SK-N-SH (cell line): ENCODE measurements around the gene WDR48.

ENCODE experiments used
- CHD2 ChIP-seq: fragments of 150-350 bp; IDR thresholded peaks from 2 replicates; pipeline ENCODE4 v1.6.1; 2018; ENCODE audit warnings: low read length; ENCODE audit not compliant: partially characterized antibody
- EP300 ChIP-seq, 2 experiments: IDR thresholded peaks; 2 replicates each; pipeline versions ENCODE4 v1.4.0 to v1.6.1; 2012; ENCODE audit warnings: borderline replicate concordance in 1 of 2, low read depth in 1 of 2, low read length in 1 of 2
- EZH2phosphoT487 ChIP-seq: fragments of 200-600 bp; sonication (generic); IDR thresholded peaks from 2 replicates; pipeline ENCODE4 v1.6.1; 2017; ENCODE audit warnings: low read depth, mixed run types, mild to moderate bottlenecking, antibody characterized with exemption, moderate library complexity, borderline replicate concordance
- MAX ChIP-seq: IDR thresholded peaks from 2 replicates; pipeline ENCODE4 v1.4.0; 2012; ENCODE audit warnings: low read depth
- MEF2A ChIP-seq: IDR thresholded peaks from 2 replicates; pipeline ENCODE4 v1.4.0; 2012; ENCODE audit warnings: low read depth, borderline replicate concordance
- NRF1 ChIP-seq: IDR thresholded peaks from 2 replicates; pipeline ENCODE4 v1.6.1; 2012; ENCODE audit warnings: low read depth, mild to moderate bottlenecking, low read length
- POLR2AphosphoS5 ChIP-seq: IDR thresholded peaks from 2 replicates; pipeline ENCODE4 v1.6.1; 2012; ENCODE audit warnings: low read depth, low read length
- RCOR1 ChIP-seq: fragments of 150-350 bp; IDR thresholded peaks from 2 replicates; pipeline ENCODE4 v1.6.1; 2017; ENCODE audit warnings: antibody characterized with exemption, low read length
- USF1 ChIP-seq: IDR thresholded peaks from 2 replicates; pipeline ENCODE4 v1.4.0; 2012; ENCODE audit warnings: low read depth, borderline replicate concordance
- YY1 ChIP-seq: IDR thresholded peaks from 2 replicates; pipeline ENCODE4 v1.4.0; 2012; ENCODE audit warnings: low read depth, mild to moderate bottlenecking
- ZBTB33 ChIP-seq: IDR thresholded peaks from 2 replicates; pipeline ENCODE4 v1.4.0; 2012; ENCODE audit warnings: low read depth, borderline replicate concordance
- TF ChIP-seq, protein P1 (sequence below): fragments of 200-600 bp; sonication (generic); IDR thresholded peaks from 2 replicates; pipeline ENCODE4 v1.6.1; 2017; ENCODE audit warnings: antibody characterized with exemption, mild to moderate bottlenecking, moderate library complexity
- TF ChIP-seq, protein P2 (sequence below): fragments of 150-350 bp; IDR thresholded peaks from 2 replicates; pipeline ENCODE4 v1.6.1; 2017; ENCODE audit warnings: antibody characterized with exemption, low read length, low read depth, borderline replicate concordance

DNA sequence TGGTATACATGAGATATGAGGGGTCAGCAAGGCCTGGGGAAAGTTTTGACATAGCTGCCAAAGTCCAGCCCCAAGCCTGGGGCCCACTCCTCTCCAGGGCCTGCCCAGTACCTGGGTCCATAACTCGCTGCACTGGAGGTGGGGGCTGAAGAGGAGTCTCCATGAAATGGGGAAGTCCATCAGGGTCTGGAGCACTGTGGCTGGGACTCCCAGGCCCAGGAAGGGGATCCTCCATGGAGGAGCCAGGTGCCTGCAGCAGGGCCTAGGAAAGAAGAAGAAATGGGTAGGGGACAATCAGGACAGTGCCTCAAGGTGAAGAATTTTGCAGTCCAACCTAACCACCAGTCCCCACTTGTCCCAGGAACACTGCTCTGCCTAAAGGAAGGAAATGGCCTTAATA lies 47.4 kb downstream of the WDR48 start:
- TF ChIP-seq, protein P1, sequence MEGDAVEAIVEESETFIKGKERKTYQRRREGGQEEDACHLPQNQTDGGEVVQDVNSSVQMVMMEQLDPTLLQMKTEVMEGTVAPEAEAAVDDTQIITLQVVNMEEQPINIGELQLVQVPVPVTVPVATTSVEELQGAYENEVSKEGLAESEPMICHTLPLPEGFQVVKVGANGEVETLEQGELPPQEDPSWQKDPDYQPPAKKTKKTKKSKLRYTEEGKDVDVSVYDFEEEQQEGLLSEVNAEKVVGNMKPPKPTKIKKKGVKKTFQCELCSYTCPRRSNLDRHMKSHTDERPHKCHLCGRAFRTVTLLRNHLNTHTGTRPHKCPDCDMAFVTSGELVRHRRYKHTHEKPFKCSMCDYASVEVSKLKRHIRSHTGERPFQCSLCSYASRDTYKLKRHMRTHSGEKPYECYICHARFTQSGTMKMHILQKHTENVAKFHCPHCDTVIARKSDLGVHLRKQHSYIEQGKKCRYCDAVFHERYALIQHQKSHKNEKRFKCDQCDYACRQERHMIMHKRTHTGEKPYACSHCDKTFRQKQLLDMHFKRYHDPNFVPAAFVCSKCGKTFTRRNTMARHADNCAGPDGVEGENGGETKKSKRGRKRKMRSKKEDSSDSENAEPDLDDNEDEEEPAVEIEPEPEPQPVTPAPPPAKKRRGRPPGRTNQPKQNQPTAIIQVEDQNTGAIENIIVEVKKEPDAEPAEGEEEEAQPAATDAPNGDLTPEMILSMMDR = no peak
- TF ChIP-seq, protein P2, sequence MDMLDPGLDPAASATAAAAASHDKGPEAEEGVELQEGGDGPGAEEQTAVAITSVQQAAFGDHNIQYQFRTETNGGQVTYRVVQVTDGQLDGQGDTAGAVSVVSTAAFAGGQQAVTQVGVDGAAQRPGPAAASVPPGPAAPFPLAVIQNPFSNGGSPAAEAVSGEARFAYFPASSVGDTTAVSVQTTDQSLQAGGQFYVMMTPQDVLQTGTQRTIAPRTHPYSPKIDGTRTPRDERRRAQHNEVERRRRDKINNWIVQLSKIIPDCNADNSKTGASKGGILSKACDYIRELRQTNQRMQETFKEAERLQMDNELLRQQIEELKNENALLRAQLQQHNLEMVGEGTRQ = no peak
- TF ChIP-seq EP300 (IDR thresholded peaks at IDR 0.05; ENCODE audit: borderline replicate concordance in 1 of 2, low read depth in 1 of 2, low read length in 1 of 2) (no peak), RCOR1 (no peak), POLR2AphosphoS5 (no peak), EZH2phosphoT487 (no peak), USF1 (no peak), CHD2 (no peak), NRF1 (no peak), YY1 (no peak), MEF2A (no peak), MAX (no peak), ZBTB33 (no peak)
